HG03558 (cell line): ENCODE data around the gene SGO2.
"Not testable (repeated sequence)": the region's sequence is repeated elsewhere in the genome, so short reads cannot be mapped to it uniquely, and the experiment has no call there.

Experiments used
- ATAC-seq: cut with Tn5 transposase; IDR thresholded peaks from one replicate; pipeline ENCODE4 v1.9.1; 2021; ENCODE audit warnings: moderate number of reproducible peaks; ENCODE audit not compliant: unreplicated experiment; ENCODE audit errors: extremely low read depth

SGO2 gene

GRCh38 chr2:200509612-200510433 is 16.2 kb upstream of the SGO2 start, which contains the start of gene KCTD18:
KCTD18 (minus strand) TSS chr2:200510068; CDS start chr2:200507016, 3,052 bp downstream.
- ATAC-seq = peak; percentile 98

GRCh38 chr2:200515155-200515554 is 10.9 kb upstream of the SGO2 start:
- ATAC-seq = no peak

GRCh38 chr2:200523158-200523557 is 2.8 kb upstream of the SGO2 start:
- no peak for ATAC-seq

- ATAC-seq = no peak
These were observed 2.4 kb upstream of the SGO2 start for GRCh38 chr2:200523604-200524003.

GRCh38 chr2:200525066-200525465 is 941 bp upstream of the SGO2 start:
- ATAC-seq = no peak

GRCh38 chr2:200525551-200525881 is 491 bp upstream of the SGO2 start:
- no peak for ATAC-seq

- no peak for ATAC-seq
These were observed 2.2 kb downstream of the SGO2 start for GRCh38 chr2:200528228-200528627.

GRCh38 chr2:200533754-200534153 is 7.7 kb downstream of the SGO2 start:
- no peak for ATAC-seq

GRCh38 chr2:200534572-200534971 is 8.6 kb downstream of the SGO2 start:
- no peak for ATAC-seq

GRCh38 chr2:200538139-200538538 is 12.1 kb downstream of the SGO2 start:
- ATAC-seq = no peak

GRCh38 chr2:200540793-200541192 is 14.8 kb downstream of the SGO2 start:
- ATAC-seq = no peak

GRCh38 chr2:200566596-200566995 is 40.6 kb downstream of the SGO2 start:
- not testable (repeated sequence) for ATAC-seq

GRCh38 chr2:200567932-200568331 is 41.9 kb downstream of the SGO2 start:
- no peak for ATAC-seq

- ATAC-seq = no peak
These were observed 50.0 kb downstream of the SGO2 start for GRCh38 chr2:200575957-200576356.

- ATAC-seq = no peak
These were observed 51.0 kb downstream of the SGO2 start for GRCh38 chr2:200577027-200577426.

GRCh38 chr2:200578778-200579177 is 52.8 kb downstream of the SGO2 start:
- no peak for ATAC-seq

- ATAC-seq = no peak
These were observed 58.6 kb downstream of the SGO2 start for GRCh38 chr2:200584639-200585038.

- ATAC-seq = no peak
These were observed 59.3 kb downstream of the SGO2 start for GRCh38 chr2:200585340-200585729.

GRCh38 chr2:200585730-200586643 is 60.0 kb downstream of the SGO2 start, which contains the start of gene AOX1:
AOX1 (plus strand) TSS chr2:200586014; CDS start chr2:200586109, 95 bp downstream.
- ATAC-seq = no peak

GRCh38 chr2:200586644-200586975 is 60.6 kb downstream of the SGO2 start:
- ATAC-seq = no peak

GRCh38 chr2:200587007-200587616 is 61.1 kb downstream of the SGO2 start:
- ATAC-seq = no peak
